Central memory CD4-positive, alpha-beta T cell (primary cell): Measurements from ENCODE around the gene ABCB7.
"Not testable (repeated sequence)": the region's sequence is repeated elsewhere in the genome, so short reads cannot be mapped to it uniquely, and the experiment has no call there.

Experiments used
- DNase-seq: peaks from one replicate; pipeline ENCODE4 v3.0.0; 2022
- total RNA-seq, 3 experiments: gene quantifications; one replicate each; lab custom pipeline; 2026; lab: John Stamatoyannopoulos, UW

The ABCB7 gene
- 34.1 to 46.1 (median 43.7) reads per million in 3 experiments for total RNA-seq

GRCh38 chrX:75155827-75156525, at the start of gene ABCB7:
TSS of gene ABCB7 (minus strand) at chrX:75156283. CDS start at chrX:75156272, 11 bp downstream.
- DNase-seq = peak; percentile 55

- not testable (repeated sequence) for DNase-seq
Observed at GRCh38 chrX:75188415-75189206, 32.5 kb upstream of the ABCB7 start.

- no peak for DNase-seq
Observed at GRCh38 chrX:75181721-75182120, 25.6 kb upstream of the ABCB7 start.

- not testable (repeated sequence) for DNase-seq
Observed at GRCh38 chrX:75179536-75180293, 23.6 kb upstream of the ABCB7 start.

- not testable (repeated sequence) for DNase-seq
Observed at GRCh38 chrX:75172257-75172890, 16.3 kb upstream of the ABCB7 start.

- no peak for DNase-seq
Observed at GRCh38 chrX:75158054-75158453, 2.0 kb upstream of the ABCB7 start.

GRCh38 chrX:75156531-75156945, 455 bp upstream of the ABCB7 start:
- DNase-seq = no peak

- peak; percentile 1 for DNase-seq
Observed at GRCh38 chrX:75155447-75155826, 646 bp downstream of the ABCB7 start.

- DNase-seq = no peak
Observed at GRCh38 chrX:75154871-75155270, 1.2 kb downstream of the ABCB7 start.

- DNase-seq = no peak
Observed at GRCh38 chrX:75151827-75152592, 4.1 kb downstream of the ABCB7 start.

- DNase-seq = no peak
Observed at GRCh38 chrX:75149654-75150053, 6.4 kb downstream of the ABCB7 start.

- no peak for DNase-seq
Observed at GRCh38 chrX:75132672-75133071, 23.4 kb downstream of the ABCB7 start.

- DNase-seq = no peak
Observed at GRCh38 chrX:75131973-75132627, 24.0 kb downstream of the ABCB7 start.

- DNase-seq = not testable (repeated sequence)
Observed at GRCh38 chrX:75129069-75129468, 27.0 kb downstream of the ABCB7 start.

- no peak for DNase-seq
Observed at GRCh38 chrX:75118296-75118695, 37.8 kb downstream of the ABCB7 start.

- DNase-seq = no peak
Observed at GRCh38 chrX:75115707-75116413, 40.2 kb downstream of the ABCB7 start.

GRCh38 chrX:75114638-75115037, 41.4 kb downstream of the ABCB7 start:
- DNase-seq = no peak

GRCh38 chrX:75113664-75114063, 42.4 kb downstream of the ABCB7 start:
- DNase-seq = no peak

GRCh38 chrX:75107863-75108509, 48.1 kb downstream of the ABCB7 start:
- DNase-seq = no peak

- no peak for DNase-seq
Observed at GRCh38 chrX:75106772-75107171, 49.3 kb downstream of the ABCB7 start.
